Neural crest cell (in vitro differentiated cells): ENCODE data around the gene CXCL6. TPM values are rescaled to one million over a fixed set of nuclear protein-coding genes. Genes with fewer than 3 reads are reported as not detected.

Source experiments
- DNase-seq: peaks from one replicate; pipeline ENCODE4 v3.0.0; 2021; ENCODE audit warnings: low read depth, mixed read lengths, low spot score
- H3K27ac Mint-ChIP-seq: one replicate; pipeline ENCODE4 v1.8.0; 2021; ENCODE audit warnings: mild to moderate bottlenecking, mixed read lengths; ENCODE audit not compliant: unreplicated experiment
- H3K27me3 Mint-ChIP-seq: 2 replicates; pipeline ENCODE4 v1.8.0; 2021; ENCODE audit warnings: low read depth, mild to moderate bottlenecking, mixed read lengths
- H3K36me3 Mint-ChIP-seq: 2 replicates; pipeline ENCODE4 v1.8.0; 2021; ENCODE audit warnings: low read depth, mild to moderate bottlenecking, mixed read lengths
- H3K4me1 Mint-ChIP-seq: 2 replicates; pipeline ENCODE4 v1.8.0; 2021; ENCODE audit warnings: mixed read lengths
- H3K4me3 Mint-ChIP-seq: one replicate; pipeline ENCODE4 v1.8.0; 2021; ENCODE audit warnings: mild to moderate bottlenecking, mixed read lengths
- H3K9me3 Mint-ChIP-seq: 2 replicates; pipeline ENCODE4 v1.8.0; 2021; ENCODE audit warnings: mixed read lengths
- CTCF ChIP-seq: fragments of 200-600 bp; sonication (generic); conservative IDR thresholded peaks from 2 replicates; pipeline ENCODE4 v1.5.0; 2021; ENCODE audit warnings: antibody characterized with exemption, mild to moderate bottlenecking
- total RNA-seq: library from RNA; stranded (reverse); gene quantifications from 2 replicates; pipeline ENCODE4 v1.2.1, GENCODE V29; 2021

CXCL6 gene
- total RNA-seq, 1 donor from 2014 or later, result not detected

DNA sequence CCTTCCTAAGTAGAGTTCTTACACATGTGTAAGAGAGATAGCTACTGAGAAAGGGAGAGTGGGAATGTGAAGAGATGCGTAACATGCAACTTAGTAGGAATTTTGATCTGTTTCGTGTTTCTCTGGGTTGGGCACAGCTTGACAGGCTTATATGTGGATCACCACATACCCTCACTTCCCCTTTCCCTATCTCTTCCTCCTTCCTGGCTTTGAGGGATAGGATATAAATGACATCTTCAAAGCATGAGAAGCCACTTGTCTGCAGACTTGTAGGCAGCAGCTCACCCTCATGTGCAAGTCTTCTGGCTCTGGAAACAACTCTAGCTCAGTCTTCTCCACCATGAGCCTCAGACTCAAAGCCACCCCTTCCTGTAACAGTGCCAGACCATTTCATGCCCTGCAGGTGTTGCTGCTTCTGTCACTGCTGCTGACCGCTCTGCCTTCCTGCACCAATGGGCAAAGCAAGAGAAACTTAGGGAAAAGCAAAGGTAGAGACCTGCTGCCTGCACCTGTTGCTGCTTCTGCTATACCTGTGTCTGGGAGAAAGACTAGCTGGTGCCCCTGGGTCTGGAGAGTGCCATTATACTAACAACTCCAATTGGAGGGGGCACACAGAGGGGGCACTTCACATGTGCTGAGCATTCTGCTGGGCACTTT, 11.2 kb downstream of the CXCL6 start:
- Mint-ChIP-seq H3K4me3 (no peak overlapping the region), H3K27ac (no peak overlapping the region), H3K27me3 (peaks cover 15% of the 10 kb centered on the region), H3K4me1 (no peaks in the 10 kb centered on the region), H3K36me3 (no peaks in the 10 kb centered on the region), H3K9me3 (no peaks in the 10 kb centered on the region)
- no peak for TF ChIP-seq CTCF
- DNase-seq, result no peak

DNA sequence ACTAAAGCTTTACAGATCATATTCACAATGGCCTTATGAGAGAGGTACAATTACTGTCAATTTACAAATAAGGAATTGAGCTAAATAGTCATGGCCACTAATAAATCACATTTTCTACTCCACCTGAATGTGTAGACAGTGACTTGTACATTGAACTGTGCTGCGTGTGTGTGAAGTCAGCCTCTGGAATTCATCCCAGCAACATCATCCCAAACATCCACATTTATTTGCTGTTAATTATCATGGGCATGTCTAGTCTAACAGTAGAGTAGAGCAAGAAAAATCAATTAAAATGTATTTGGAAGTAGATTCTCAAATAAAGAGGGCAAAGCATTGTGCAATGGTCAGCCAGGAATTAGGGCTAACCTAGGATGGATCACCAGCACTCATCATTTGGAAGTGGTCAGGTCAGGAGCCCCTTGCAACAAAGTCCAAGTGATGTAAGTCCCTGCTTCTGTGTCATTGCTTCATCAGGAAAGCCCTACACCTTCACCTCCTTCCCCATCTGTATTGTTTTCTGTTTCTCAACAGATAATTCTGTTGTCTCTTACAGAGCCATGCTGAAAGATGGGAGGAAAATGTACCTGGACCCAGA, 11.8 kb downstream of the CXCL6 start:
- no peak overlapping the region for H3K27ac Mint-ChIP-seq
- no peak overlapping the region for H3K4me3 Mint-ChIP-seq
- H3K4me1 Mint-ChIP-seq, result no peaks in the 10 kb centered on the region
- no peak for TF ChIP-seq CTCF
- no peaks in the 10 kb centered on the region for H3K9me3 Mint-ChIP-seq
- no peaks in the 10 kb centered on the region for H3K36me3 Mint-ChIP-seq
- no peak for DNase-seq
- H3K27me3 Mint-ChIP-seq, result peaks cover 12% of the 10 kb centered on the region

- Mint-ChIP-seq H3K27me3 (peaks cover 20% of the 10 kb centered on the region), H3K9me3 (no peaks in the 10 kb centered on the region), H3K4me3 (no peak overlapping the region), H3K27ac (no peak overlapping the region), H3K4me1 (no peaks in the 10 kb centered on the region), H3K36me3 (no peaks in the 10 kb centered on the region)
- DNase-seq, result no peak
- no peak for TF ChIP-seq CTCF
Measured at GRCh38 chr4:73850261-73850970, 13.9 kb downstream of the CXCL6 start.

- H3K4me3 Mint-ChIP-seq, result no peak overlapping the region
- H3K27ac Mint-ChIP-seq, result no peak overlapping the region
- TF ChIP-seq CTCF, result no peak
- no peak for DNase-seq
- no peaks in the 10 kb centered on the region for H3K9me3 Mint-ChIP-seq
- no peaks in the 10 kb centered on the region for H3K36me3 Mint-ChIP-seq
- no peaks in the 10 kb centered on the region for H3K4me1 Mint-ChIP-seq
- H3K27me3 Mint-ChIP-seq, result peaks cover 17% of the 10 kb centered on the region
Measured at GRCh38 chr4:73851293-73851692, 14.8 kb downstream of the CXCL6 start.

DNA sequence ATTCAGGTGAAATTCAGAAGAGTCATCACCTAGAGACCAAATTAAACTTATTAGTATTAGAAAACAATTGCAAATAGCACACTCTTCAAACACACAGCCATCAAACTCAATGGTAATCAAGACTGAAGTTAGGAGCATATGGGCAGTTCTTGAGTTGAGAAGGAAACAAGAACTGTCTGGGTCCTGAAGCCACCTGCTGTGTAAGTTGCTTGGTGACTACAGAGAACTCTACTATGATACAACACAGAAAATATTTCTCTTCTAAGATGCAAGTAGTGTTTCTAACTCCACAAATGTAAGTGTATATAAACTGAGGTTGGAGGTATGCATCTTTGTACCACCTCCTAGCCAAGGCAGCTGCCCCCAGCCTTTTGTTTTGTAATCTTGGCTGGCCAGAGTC, 16.3 kb downstream of the CXCL6 start:
- Mint-ChIP-seq H3K27ac (no peak overlapping the region), H3K27me3 (peaks cover 15% of the 10 kb centered on the region), H3K9me3 (no peaks in the 10 kb centered on the region), H3K4me3 (no peak overlapping the region), H3K4me1 (no peaks in the 10 kb centered on the region), H3K36me3 (no peaks in the 10 kb centered on the region)
- TF ChIP-seq CTCF, result no peak
- no peak for DNase-seq
